Activated CD8-positive, alpha-beta T cell treated with anti-CD3 and anti-CD28 coated beads for 36 hours (primary cell): ENCODE results near the gene VPS37C. TPM values are rescaled to one million over a fixed set of nuclear protein-coding genes. Genes with fewer than 3 reads are reported as not detected.

ENCODE experiments used
- ATAC-seq: fragments of 200-7000 bp; cut with Tn5 transposase; one replicate; pipeline ENCODE4 v1.10.0; 2021; ENCODE audit warnings: mild to moderate bottlenecking, moderate library complexity
- CTCF ChIA-PET: fragments of 350-600 bp; sonication (Branson Sonifier 250); formaldehyde crosslinking; loops from one replicate; lab custom pipeline; 2021; ENCODE audit warnings: antibody characterized with exemption; lab: Charles Lee
- POLR2A ChIA-PET: fragments of 350-600 bp; sonication (Branson Sonifier 250); formaldehyde crosslinking; loops from one replicate; lab custom pipeline; 2021; ENCODE audit warnings: antibody characterized with exemption; lab: Charles Lee
- DNase-seq: peaks from one replicate; pipeline ENCODE4 v3.0.0-alpha.2; 2020
- H3K27ac Mint-ChIP-seq: one replicate; pipeline ENCODE4 v1.8.0; 2021; ENCODE audit warnings: mild to moderate bottlenecking, mixed read lengths
- H3K27me3 Mint-ChIP-seq: one replicate; pipeline ENCODE4 v1.8.0; 2021; ENCODE audit warnings: mixed read lengths
- H3K36me3 Mint-ChIP-seq: one replicate; pipeline ENCODE4 v1.8.0; 2021; ENCODE audit warnings: low read depth, mixed read lengths
- H3K4me1 Mint-ChIP-seq: one replicate; pipeline ENCODE4 v1.8.0; 2021; ENCODE audit warnings: low read depth, mixed read lengths
- H3K4me3 Mint-ChIP-seq: one replicate; pipeline ENCODE4 v1.8.0; 2021; ENCODE audit warnings: mild to moderate bottlenecking, moderate library complexity, mixed read lengths
- H3K9me3 Mint-ChIP-seq: one replicate; pipeline ENCODE4 v1.8.0; 2021; ENCODE audit warnings: mixed read lengths
- intact Hi-C: fragments of 100-400 bp; cut with micrococcal nuclease; formaldehyde crosslinking; loops from one replicate; pipeline ENCODE4 v1.10.0; 2022
- total RNA-seq, 2 experiments: library from RNA; stranded (reverse); gene quantifications; one replicate each; pipeline ENCODE4 v1.2.3, GENCODE V29; 2021
- TF ChIP-seq, protein P1 (sequence below): fragments of 200-600 bp; IDR thresholded peaks from one replicate; pipeline ENCODE4 v1.8.0; 2022; ENCODE audit warnings: antibody characterized with exemption, mild to moderate bottlenecking

The VPS37C gene
- total RNA-seq, 2 experiments from 2014 or later = 6.6 to 7.2 TPM

DNA sequence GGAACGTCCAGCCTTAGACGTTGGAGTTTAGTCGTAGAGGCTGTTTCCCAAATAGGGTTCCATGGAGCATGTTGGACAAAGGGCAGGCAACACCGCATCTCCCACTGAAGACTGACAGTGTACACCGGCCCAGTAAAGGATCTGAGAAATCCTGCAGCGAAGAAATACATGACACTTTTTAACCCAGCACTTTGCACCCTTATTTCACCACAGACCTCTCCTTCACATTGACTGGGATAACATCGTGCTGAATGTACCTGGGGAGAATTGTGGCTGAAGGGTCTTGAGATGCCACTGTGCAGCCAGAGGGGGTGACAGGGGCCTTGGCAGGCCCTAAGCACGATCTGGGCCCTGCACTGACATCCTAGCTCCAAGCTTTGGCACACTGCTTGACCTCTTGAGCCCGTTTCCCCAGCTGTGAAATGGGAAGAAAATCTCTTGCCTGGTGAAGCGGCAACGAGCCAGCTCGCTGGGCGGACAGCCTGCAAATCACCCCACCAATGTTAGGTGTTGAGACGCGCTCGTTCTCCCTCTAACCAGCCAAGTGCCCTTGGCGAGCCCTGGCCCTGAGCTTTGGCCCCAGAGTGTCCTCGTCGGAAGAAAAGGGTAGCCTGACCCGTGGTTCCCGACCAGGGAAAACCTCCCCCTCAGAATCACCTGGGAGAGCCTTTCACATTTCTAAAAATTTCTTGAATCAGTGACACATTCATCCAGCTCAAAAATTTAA lies 45.6 kb downstream of the VPS37C start:
- ATAC-seq (no peak), DNase-seq (no peak)
- POLR2A ChIA-PET = interaction anchor here (0.5 to 9.6 kb wide), 7 partner anchors 12 to 144 kb away, joined by 3 to 65 read pairs (median 3); partner anchors contain the start of gene CD6
- Mint-ChIP-seq H3K27me3 (no peaks in the 10 kb centered on the region), H3K4me1 (peaks cover 89% of the 10 kb centered on the region), H3K9me3 (peaks cover 4% of the 10 kb centered on the region), H3K36me3 (peaks cover 88% of the 10 kb centered on the region), H3K27ac (peak overlapping the region; percentile 44), H3K4me3 (no peak overlapping the region)
- TF ChIP-seq, protein P1, sequence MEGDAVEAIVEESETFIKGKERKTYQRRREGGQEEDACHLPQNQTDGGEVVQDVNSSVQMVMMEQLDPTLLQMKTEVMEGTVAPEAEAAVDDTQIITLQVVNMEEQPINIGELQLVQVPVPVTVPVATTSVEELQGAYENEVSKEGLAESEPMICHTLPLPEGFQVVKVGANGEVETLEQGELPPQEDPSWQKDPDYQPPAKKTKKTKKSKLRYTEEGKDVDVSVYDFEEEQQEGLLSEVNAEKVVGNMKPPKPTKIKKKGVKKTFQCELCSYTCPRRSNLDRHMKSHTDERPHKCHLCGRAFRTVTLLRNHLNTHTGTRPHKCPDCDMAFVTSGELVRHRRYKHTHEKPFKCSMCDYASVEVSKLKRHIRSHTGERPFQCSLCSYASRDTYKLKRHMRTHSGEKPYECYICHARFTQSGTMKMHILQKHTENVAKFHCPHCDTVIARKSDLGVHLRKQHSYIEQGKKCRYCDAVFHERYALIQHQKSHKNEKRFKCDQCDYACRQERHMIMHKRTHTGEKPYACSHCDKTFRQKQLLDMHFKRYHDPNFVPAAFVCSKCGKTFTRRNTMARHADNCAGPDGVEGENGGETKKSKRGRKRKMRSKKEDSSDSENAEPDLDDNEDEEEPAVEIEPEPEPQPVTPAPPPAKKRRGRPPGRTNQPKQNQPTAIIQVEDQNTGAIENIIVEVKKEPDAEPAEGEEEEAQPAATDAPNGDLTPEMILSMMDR = no peak
- CTCF ChIA-PET = interaction anchor here (0.7 to 1.4 kb wide), 4 partner anchors 11 to 91 kb away, joined by 3 to 4 read pairs (median 3); no protein-coding TSS in a partner anchor
- intact Hi-C loops = no loop called here

DNA sequence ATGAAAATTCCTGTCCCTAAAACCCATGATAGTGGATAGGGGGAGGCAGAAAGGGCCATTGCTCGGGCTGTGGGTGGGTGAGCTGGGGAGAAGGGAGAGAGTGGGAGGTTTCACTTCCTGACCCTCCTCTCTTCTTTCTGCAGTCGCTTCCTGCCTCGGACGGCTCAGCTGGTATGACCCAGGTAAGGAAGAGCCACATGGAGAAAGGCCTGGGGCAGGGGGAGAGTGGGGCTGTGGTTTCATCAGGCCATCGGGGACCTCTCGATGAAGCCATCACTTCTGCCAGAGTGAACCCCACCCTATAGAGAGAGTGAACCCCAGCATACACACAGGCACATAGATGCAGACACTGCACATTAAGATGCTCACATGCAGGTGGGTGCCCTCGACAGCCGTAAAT lies 46.3 kb downstream of the VPS37C start:
- TF ChIP-seq, protein P1 = no peak
- Mint-ChIP-seq H3K9me3 (peaks cover 4% of the 10 kb centered on the region), H3K27ac (peak overlapping the region; percentile 44), H3K4me1 (peaks cover 89% of the 10 kb centered on the region), H3K27me3 (no peaks in the 10 kb centered on the region), H3K36me3 (peaks cover 90% of the 10 kb centered on the region), H3K4me3 (no peak overlapping the region)
- ATAC-seq (no peak), DNase-seq (peak; percentile 37)
- ChIA-PET CTCF (interaction anchor here (0.6 to 1.4 kb wide), 3 partner anchors 42 to 91 kb away, joined by 3 read pairs; no protein-coding TSS in a partner anchor), POLR2A (interaction anchor here (0.9 to 9.6 kb wide), 5 partner anchors 10 to 143 kb away, joined by 3 to 65 read pairs (median 5); partner anchors contain the start of gene CD6)
- intact Hi-C loops = loop anchor here (5.0 kb wide), 3 partner anchors 48 to 128 kb away; no protein-coding TSS in a partner anchor

DNA sequence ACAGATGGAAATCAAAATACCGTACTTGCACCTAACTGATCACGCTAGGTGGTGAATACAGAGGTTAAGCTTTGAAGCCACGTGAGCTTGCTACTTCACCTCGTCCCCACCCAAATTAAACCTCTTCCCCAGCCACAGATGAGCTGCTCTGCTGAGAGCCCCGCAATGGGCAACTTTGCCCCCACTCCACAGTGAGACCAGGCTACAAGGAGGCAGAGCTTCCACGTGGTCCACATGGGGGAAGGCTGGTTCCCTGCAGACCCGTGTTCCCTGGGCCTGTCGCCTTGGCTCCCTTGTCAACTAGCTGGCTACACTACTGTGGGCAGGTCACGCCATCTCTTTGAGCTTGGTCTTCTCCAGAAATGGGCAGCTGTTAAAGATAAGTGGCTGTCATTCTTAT lies 48.0 kb downstream of the VPS37C start:
- no peaks in the 10 kb centered on the region for H3K27me3 Mint-ChIP-seq
- intact Hi-C loops = loop anchor here (5.0 kb wide), 3 partner anchors 46 to 126 kb away; no protein-coding TSS in a partner anchor
- TF ChIP-seq, protein P1 = no peak
- ATAC-seq (no peak), DNase-seq (peak; percentile 5)
- ChIA-PET POLR2A (interaction anchor here (0.6 to 9.6 kb wide), 18 partner anchors 7 to 191 kb away, joined by 3 to 65 read pairs (median 6); partner anchors contain the start of gene CD5), CTCF (interaction anchor here (0.6 to 3.8 kb wide), 10 partner anchors 9 to 264 kb away, joined by 3 to 24 read pairs (median 6); no protein-coding TSS in a partner anchor)
- peaks cover 4% of the 10 kb centered on the region for H3K9me3 Mint-ChIP-seq
- peak overlapping the region; percentile 68 for H3K4me3 Mint-ChIP-seq
- H3K36me3 Mint-ChIP-seq = peaks cover 82% of the 10 kb centered on the region
- peaks cover 88% of the 10 kb centered on the region for H3K4me1 Mint-ChIP-seq
- peak overlapping the region; percentile 85 for H3K27ac Mint-ChIP-seq

GRCh38 chr11:61112575-61112974 lies 48.7 kb downstream of the VPS37C start:
- CTCF ChIA-PET = interaction anchor here (0.6 to 3.8 kb wide), 14 partner anchors 8 to 214 kb away, joined by 3 to 24 read pairs (median 4); partner anchors contain the start of gene VPS37C
- POLR2A ChIA-PET = interaction anchor here (0.7 to 9.6 kb wide), 27 partner anchors 8 to 191 kb away, joined by 3 to 65 read pairs (median 5); partner anchors contain the start of genes CD5 and CD6
- peaks cover 4% of the 10 kb centered on the region for H3K9me3 Mint-ChIP-seq
- intact Hi-C loops = loop anchor here (5.0 kb wide), 3 partner anchors 45 to 125 kb away; no protein-coding TSS in a partner anchor
- DNase-seq (no peak), ATAC-seq (no peak)
- H3K4me3 Mint-ChIP-seq = peak overlapping the region; percentile 68
- TF ChIP-seq, protein P1 = no peak
- peak overlapping the region; percentile 85 for H3K27ac Mint-ChIP-seq
- peaks cover 86% of the 10 kb centered on the region for H3K36me3 Mint-ChIP-seq
- no peaks in the 10 kb centered on the region for H3K27me3 Mint-ChIP-seq
- peaks cover 92% of the 10 kb centered on the region for H3K4me1 Mint-ChIP-seq
